Measurements from ENCODE around the gene UBR3. TPM values are rescaled to one million over a fixed set of nuclear protein-coding genes. Genes with fewer than 3 reads are reported as not detected.
"Not testable (repeated sequence)": the region's sequence is repeated elsewhere in the genome, so short reads cannot be mapped to it uniquely, and the experiment has no call there.

The UBR3 gene
- polyA plus RNA-seq, 1 donor, result 48.3 TPM

GRCh38 chr2:169936652-169937051, 109.4 kb downstream of the UBR3 start:
- DNase-seq, result not testable (repeated sequence)

- no peak for DNase-seq
Measured at GRCh38 chr2:169945515-169945914, 118.3 kb downstream of the UBR3 start.

- no peak for DNase-seq
Measured at GRCh38 chr2:169946092-169946491, 118.8 kb downstream of the UBR3 start.

- DNase-seq, result no peak
Measured at GRCh38 chr2:169946546-169946945, 119.3 kb downstream of the UBR3 start.

GRCh38 chr2:169955940-169956339, 128.7 kb downstream of the UBR3 start:
- DNase-seq, result no peak

- DNase-seq, result not testable (repeated sequence)
Measured at GRCh38 chr2:169957219-169957618, 130.0 kb downstream of the UBR3 start.

GRCh38 chr2:169961911-169962310, 134.7 kb downstream of the UBR3 start:
- DNase-seq, result no peak

GRCh38 chr2:169963786-169964185, 136.5 kb downstream of the UBR3 start:
- DNase-seq, result no peak

GRCh38 chr2:169964740-169965139, 137.5 kb downstream of the UBR3 start:
- DNase-seq, result no peak

- no peak for DNase-seq
Measured at GRCh38 chr2:169965495-169965894, 138.2 kb downstream of the UBR3 start.

GRCh38 chr2:169966454-169966853, 139.2 kb downstream of the UBR3 start:
- peak; percentile 19 for DNase-seq

- no peak for DNase-seq
Measured at GRCh38 chr2:169968743-169969142, 141.5 kb downstream of the UBR3 start.

- DNase-seq, result no peak
Measured at GRCh38 chr2:169975221-169975620, 148.0 kb downstream of the UBR3 start.

GRCh38 chr2:169976335-169976851, 149.1 kb downstream of the UBR3 start:
- DNase-seq, result no peak

- DNase-seq, result no peak
Measured at GRCh38 chr2:169977530-169977929, 150.3 kb downstream of the UBR3 start.

GRCh38 chr2:169978402-169979017, 151.3 kb downstream of the UBR3 start:
- DNase-seq, result no peak

- DNase-seq, result no peak
Measured at GRCh38 chr2:169979025-169979424, 151.8 kb downstream of the UBR3 start.

GRCh38 chr2:169980001-169980400, 152.7 kb downstream of the UBR3 start:
- DNase-seq, result no peak

GRCh38 chr2:169980643-169981042, 153.4 kb downstream of the UBR3 start:
- no peak for DNase-seq

- no peak for DNase-seq
Measured at GRCh38 chr2:169982929-169983328, 155.7 kb downstream of the UBR3 start.

- no peak for DNase-seq
Measured at GRCh38 chr2:169983506-169983905, 156.3 kb downstream of the UBR3 start.

- DNase-seq, result no peak
Measured at GRCh38 chr2:169984145-169984544, 156.9 kb downstream of the UBR3 start.

GRCh38 chr2:169994752-169995151, 167.5 kb downstream of the UBR3 start:
- no peak for DNase-seq

GRCh38 chr2:169997140-169997887, 170.1 kb downstream of the UBR3 start:
- no peak for DNase-seq
